ENCODE measurements around the gene KLHDC4. TPM values are rescaled to one million over a fixed set of nuclear protein-coding genes. Genes with fewer than 3 reads are reported as not detected.

Gene KLHDC4
- total RNA-seq, 4 donors from 2014 or later: 17.0 to 51.6 (median 23.2) TPM

- TF ChIP-seq, protein P1, sequence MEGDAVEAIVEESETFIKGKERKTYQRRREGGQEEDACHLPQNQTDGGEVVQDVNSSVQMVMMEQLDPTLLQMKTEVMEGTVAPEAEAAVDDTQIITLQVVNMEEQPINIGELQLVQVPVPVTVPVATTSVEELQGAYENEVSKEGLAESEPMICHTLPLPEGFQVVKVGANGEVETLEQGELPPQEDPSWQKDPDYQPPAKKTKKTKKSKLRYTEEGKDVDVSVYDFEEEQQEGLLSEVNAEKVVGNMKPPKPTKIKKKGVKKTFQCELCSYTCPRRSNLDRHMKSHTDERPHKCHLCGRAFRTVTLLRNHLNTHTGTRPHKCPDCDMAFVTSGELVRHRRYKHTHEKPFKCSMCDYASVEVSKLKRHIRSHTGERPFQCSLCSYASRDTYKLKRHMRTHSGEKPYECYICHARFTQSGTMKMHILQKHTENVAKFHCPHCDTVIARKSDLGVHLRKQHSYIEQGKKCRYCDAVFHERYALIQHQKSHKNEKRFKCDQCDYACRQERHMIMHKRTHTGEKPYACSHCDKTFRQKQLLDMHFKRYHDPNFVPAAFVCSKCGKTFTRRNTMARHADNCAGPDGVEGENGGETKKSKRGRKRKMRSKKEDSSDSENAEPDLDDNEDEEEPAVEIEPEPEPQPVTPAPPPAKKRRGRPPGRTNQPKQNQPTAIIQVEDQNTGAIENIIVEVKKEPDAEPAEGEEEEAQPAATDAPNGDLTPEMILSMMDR (IDR thresholded peaks at IDR 0.05; ENCODE audit: low read depth): no peak
These were observed 3.7 kb downstream of the KLHDC4 start for GRCh38 chr16:87762071-87762571.

- TF ChIP-seq, protein P1 (IDR thresholded peaks at IDR 0.05; ENCODE audit: low read depth): no peak
These were observed 4.7 kb downstream of the KLHDC4 start for GRCh38 chr16:87761060-87761459.

GRCh38 chr16:87757841-87758426 is 7.9 kb downstream of the KLHDC4 start:
- TF ChIP-seq, protein P1 (IDR thresholded peaks at IDR 0.05; ENCODE audit: low read depth): no peak

- TF ChIP-seq, protein P1 (IDR thresholded peaks at IDR 0.05; ENCODE audit: low read depth): no peak
These were observed 11.3 kb downstream of the KLHDC4 start for GRCh38 chr16:87754535-87754934.

DNA sequence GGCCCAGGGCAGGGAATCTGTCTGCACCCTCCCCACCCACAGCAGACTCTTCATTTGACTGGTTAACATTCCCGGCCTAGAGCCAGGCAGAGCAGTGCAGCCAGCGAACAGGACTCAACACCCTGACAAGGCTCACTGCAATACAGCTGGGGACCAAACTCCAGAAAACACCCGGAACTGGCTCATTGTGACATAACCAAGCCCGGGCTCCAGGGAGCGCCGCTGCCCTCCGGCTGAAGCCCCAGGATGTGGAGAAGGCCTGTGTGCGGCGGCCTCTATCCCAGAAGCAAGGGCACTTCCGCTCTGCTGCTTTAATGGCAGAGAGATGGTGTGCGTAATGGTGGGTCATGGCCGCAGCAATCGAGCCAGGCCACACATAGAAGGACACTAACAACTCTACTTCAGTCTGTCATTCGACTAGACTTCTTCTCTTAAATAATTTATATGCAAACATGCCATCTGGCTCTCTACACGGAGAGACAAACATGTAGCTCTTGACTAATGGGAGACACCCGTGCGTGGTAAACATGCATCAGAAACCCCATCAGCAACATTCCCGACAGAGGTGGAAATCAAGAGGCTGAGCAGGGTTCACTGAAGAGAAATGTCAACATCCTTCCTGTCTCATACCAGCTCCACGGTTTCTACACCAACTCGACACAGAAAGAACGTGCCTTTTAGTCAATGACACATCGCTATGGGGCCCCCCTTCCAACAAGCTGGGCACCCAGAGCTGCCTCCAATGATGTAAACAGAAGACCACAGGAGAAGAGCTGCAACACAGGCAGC is 18.0 kb downstream of the KLHDC4 start:
- TF ChIP-seq, protein P1 (IDR thresholded peaks at IDR 0.05; ENCODE audit: low read depth): no peak

GRCh38 chr16:87746178-87746577 is 19.6 kb downstream of the KLHDC4 start:
- TF ChIP-seq, protein P1 (IDR thresholded peaks at IDR 0.05; ENCODE audit: low read depth): no peak

- TF ChIP-seq, protein P1 (IDR thresholded peaks at IDR 0.05; ENCODE audit: low read depth): no peak
These were observed 20.9 kb downstream of the KLHDC4 start for GRCh38 chr16:87744750-87745514.

All from subcutaneous adipose tissue (tissue), 4 donors.